ENCODE data around the gene PPT2.

The PPT2 gene

DNA sequence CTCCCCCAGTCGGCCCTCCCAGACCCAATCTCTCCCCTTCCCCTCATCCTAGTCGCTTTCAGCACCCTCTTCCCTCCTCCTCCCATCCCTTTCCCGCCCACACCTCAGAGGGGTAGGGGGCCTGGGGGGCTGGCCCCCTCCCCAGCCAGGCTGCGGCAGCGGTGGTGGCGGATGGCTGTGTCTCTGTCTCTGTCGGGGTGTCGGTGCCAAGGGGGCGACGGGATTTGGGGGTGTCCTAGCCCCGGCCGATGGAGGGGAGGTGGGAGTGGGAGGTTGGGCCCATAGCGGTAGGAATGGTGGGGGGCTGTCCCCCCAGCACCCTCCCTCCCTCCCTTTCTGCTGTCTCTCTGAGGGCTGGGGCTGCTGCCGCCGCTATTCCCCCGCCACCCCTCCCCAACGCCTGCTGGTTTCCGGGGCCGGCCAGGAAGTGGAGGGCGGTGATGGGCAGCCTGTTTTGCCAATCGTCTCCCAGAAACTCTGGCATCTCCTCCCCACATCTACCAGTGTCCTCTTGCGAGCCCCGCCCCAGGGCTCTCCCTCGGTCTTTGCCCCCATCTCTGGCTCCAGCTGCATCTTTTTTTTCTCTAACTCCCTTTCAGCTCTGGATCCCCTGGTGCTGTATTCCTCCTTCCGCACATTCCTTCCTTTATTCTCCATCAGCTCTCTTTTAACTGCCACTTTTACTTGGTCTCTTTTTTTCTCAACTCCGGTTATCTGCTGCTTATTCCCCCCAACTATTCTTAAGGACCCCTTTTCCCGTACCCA is 22.0 kb downstream of the PPT2 start, which contains the start of gene AGPAT1:
Gene AGPAT1 (minus strand): TSS at position 374 of the 765 bp plus-strand sequence. CDS start 4,588 bp downstream, outside the sequence.
- peak; percentile 96 for DNase-seq (ENCODE audit: low read depth)
- H3K4me3 ChIP-seq (ENCODE audit: low read length) = peak within 1 kb of the TSS; percentile 66
- TF ChIP-seq, protein P1, sequence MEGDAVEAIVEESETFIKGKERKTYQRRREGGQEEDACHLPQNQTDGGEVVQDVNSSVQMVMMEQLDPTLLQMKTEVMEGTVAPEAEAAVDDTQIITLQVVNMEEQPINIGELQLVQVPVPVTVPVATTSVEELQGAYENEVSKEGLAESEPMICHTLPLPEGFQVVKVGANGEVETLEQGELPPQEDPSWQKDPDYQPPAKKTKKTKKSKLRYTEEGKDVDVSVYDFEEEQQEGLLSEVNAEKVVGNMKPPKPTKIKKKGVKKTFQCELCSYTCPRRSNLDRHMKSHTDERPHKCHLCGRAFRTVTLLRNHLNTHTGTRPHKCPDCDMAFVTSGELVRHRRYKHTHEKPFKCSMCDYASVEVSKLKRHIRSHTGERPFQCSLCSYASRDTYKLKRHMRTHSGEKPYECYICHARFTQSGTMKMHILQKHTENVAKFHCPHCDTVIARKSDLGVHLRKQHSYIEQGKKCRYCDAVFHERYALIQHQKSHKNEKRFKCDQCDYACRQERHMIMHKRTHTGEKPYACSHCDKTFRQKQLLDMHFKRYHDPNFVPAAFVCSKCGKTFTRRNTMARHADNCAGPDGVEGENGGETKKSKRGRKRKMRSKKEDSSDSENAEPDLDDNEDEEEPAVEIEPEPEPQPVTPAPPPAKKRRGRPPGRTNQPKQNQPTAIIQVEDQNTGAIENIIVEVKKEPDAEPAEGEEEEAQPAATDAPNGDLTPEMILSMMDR (IDR thresholded peaks at IDR 0.05; ENCODE audit: insufficient read depth, low read depth, low read length, missing control alignments) = no peak

- H3K4me3 ChIP-seq (ENCODE audit: low read length) = peak overlapping the region; percentile 66
- peak; percentile 84 for DNase-seq (ENCODE audit: low read depth)
- TF ChIP-seq, protein P1 (IDR thresholded peaks at IDR 0.05; ENCODE audit: insufficient read depth, low read depth, low read length, missing control alignments) = no peak
Observed at GRCh38 chr6:32176476-32177182, 22.7 kb downstream of the PPT2 start.

DNA sequence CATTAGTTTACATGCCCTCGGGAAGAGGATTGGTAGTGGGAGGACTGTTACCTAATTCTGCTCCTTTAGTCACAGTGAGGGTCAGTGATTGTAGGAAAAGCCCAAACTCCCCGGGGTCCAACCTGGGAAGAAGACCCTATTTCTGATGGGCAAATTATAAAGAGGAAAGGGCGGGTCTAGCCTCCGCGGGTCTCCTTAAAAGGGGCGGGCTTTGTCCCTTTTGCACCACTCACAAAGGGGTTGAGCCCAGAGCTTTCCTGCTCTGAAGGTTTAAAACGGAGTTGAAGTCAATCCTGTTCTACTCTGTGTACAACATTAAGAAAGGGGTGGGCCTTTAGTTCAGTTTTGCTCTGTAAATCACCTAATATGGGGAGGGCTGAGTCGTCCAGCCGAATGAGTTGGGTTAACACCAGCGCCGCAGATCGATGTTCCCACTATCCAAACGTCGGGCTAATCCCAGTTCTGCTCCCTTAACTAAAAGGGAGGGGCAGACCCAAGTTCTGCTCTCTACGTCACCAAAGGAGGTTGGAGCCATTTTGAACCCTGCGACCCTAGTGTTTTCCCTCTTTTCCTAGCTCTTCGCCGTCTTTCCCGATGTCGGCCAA is 23.3 kb downstream of the PPT2 start:
- peak overlapping the region; percentile 66 for H3K4me3 ChIP-seq (ENCODE audit: low read length)
- TF ChIP-seq, protein P1 (IDR thresholded peaks at IDR 0.05; ENCODE audit: insufficient read depth, low read depth, low read length, missing control alignments) = no peak
- DNase-seq (ENCODE audit: low read depth) = no peak

DNA sequence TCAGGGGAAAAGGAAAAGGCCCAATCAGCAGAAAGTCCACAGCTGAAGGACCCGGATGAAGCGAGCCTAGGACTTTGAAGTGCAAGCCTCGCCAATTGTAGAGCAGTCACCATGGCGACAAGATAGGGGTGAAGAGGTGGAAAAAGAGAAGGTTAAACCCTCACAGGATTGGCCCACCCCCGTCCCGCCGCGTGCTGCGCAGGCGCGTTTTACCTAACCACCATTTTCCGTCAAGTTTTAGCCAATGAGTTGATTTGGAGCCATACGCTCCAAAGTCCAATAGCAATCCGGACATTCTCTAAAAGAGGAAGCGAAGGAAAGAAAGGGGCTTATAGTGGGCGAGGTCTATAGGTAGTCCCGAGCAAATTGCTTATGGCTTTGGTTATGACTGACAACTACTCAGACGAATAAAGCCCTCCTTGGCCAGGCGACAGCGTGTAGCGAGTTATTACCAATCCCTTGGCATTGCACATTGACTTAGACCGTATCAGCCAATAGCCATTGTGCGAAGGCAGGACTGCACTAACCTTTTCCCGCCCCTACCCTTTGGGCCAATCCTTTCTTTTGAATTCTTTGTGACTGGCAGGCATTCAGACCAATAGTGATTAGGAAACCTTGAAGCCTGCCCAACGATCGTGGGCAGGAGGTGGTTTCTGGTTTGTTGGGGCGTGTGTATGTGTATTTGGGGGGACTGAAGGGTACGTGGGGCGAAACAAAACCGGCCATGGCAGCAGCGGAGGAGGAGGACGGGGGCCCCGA is 24.0 kb downstream of the PPT2 start, which contains the start of gene RNF5:
Gene RNF5 (plus strand): TSS at position 618 of the 759 bp plus-strand sequence. CDS start 107 bp downstream, at position 725.
- peak within 1 kb of the TSS; percentile 66 for H3K4me3 ChIP-seq (ENCODE audit: low read length)
- peak; percentile 100 for DNase-seq (ENCODE audit: low read depth)
- TF ChIP-seq, protein P1 (IDR thresholded peaks at IDR 0.05; ENCODE audit: insufficient read depth, low read depth, low read length, missing control alignments) = no peak

DNA sequence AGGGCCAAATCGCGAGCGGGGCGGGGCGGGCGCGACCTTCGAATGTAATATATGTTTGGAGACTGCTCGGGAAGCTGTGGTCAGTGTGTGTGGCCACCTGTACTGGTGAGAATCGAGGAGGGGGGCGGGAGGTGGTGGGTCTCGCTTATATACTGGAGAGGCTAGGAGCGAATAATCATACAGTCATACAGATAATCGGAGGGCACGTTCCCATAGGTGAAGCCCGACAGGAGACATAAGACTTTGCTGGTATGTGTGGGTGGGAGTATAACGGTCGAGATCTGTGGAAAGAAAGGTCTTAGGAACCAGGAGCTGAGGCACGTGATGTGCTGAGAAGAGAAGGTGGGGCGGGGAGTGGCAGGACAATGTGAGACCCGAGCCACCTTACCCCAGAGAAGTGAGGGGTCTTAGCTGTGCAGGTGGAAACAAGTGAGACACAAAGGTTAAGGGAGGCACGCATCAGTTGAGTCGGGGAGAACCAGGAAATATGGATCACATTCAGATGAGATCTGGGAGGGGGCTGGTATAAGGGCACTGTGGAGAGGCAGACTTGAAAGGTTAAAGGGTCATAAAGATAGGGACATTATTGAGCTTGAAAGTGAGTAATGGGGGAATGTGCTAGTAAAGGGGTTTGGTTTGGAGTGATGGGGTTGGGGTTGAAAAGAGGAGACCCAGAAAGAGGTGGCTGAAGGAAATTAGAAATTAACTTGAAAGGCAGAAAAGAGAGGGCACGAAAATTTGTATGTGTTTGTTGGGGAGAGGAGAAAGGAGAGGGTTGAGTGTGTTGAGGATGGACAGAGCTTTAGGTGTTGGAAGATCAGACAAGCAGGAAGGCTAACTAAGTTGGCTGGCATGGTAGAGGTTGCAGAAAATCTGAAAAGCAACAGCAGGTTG is 24.9 kb downstream of the PPT2 start:
- peak overlapping the region; percentile 66 for H3K4me3 ChIP-seq (ENCODE audit: low read length)
- DNase-seq (ENCODE audit: low read depth) = no peak
- TF ChIP-seq, protein P1 (IDR thresholded peaks at IDR 0.05; ENCODE audit: insufficient read depth, low read depth, low read length, missing control alignments) = no peak

All from epithelial cell of esophagus (primary cell).